NOMO-1 treated with DMSO at 0.1 percent for 48 hours (cell line): ENCODE measurements around the gene IL17RE.
"Not testable (repeated sequence)": the region's sequence is repeated elsewhere in the genome, so short reads cannot be mapped to it uniquely, and the experiment has no call there.

Source experiments
- DNase-seq: peaks from one replicate; lab custom pipeline; 2025; ENCODE audit not compliant: unreplicated experiment; lab: John Stamatoyannopoulos, UW

IL17RE gene

DNA sequence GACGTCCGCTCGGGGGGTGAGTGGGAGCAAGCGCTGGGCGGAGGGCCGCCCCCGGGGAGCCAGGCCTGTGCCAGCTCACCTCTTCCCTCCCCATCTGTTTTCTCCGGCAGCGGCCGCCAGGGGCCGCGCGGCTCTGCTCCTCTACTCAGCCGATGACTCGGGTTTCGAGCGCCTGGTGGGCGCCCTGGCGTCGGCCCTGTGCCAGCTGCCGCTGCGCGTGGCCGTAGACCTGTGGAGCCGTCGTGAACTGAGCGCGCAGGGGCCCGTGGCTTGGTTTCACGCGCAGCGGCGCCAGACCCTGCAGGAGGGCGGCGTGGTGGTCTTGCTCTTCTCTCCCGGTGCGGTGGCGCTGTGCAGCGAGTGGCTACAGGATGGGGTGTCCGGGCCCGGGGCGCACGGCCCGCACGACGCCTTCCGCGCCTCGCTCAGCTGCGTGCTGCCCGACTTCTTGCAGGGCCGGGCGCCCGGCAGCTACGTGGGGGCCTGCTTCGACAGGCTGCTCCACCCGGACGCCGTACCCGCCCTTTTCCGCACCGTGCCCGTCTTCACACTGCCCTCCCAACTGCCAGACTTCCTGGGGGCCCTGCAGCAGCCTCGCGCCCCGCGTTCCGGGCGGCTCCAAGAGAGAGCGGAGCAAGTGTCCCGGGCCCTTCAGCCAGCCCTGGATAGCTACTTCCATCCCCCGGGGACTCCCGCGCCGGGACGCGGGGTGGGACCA, 30.4 kb downstream of the IL17RE start:
- DNase-seq, result peak; percentile 72

DNA sequence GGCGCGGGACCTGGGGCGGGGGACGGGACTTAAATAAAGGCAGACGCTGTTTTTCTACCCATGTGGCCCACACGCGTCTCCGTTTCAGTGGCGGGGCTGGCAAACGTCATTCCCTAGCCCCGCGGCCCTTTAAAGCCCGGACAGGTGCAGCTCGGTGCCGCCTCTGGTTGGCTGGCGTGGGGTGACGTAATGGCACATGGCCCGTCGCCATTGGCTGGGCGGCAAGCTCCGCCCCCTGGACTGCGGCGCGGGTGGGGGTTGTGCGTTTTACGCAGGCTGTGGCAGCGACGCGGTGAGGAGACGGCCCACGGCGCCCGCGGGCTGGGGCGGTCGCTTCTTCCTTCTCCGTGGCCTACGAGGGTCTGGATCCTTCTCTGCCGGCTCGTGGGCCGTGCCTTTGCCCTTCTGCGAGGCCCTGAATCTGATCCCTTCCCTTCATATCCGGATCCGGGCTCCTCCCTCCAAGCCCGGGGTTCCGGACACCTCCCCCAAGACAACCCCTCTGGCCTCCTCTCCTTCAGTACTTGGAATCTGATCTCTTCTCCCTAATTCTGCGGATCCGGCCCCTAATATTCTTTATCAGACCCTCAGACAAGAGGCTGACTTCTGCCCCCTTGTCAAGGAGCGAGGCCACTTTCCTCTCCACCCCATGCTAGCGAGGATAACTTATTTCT, 31.1 kb downstream of the IL17RE start, which contains the start of gene CRELD1:
Gene CRELD1 (plus strand): TSS at position 274 of the 674 bp plus-strand sequence. CDS start 605 bp downstream, outside the sequence.
- peak; percentile 95 for DNase-seq

DNA sequence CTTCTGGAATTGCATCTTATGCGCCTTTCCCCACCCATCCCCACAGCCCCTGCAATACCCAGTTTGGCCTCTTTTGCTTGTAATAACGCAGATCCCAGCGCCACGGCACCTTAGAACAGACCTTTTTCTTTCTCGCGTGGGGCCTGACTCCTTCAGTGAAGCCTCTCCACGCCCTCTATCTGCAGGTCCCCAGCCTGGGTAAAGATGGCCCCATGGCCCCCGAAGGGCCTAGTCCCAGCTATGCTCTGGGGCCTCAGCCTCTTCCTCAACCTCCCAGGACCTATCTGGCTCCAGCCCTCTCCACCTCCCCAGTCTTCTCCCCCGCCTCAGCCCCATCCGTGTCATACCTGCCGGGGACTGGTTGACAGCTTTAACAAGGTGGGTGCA, 31.6 kb downstream of the IL17RE start:
- DNase-seq, result no peak

DNA sequence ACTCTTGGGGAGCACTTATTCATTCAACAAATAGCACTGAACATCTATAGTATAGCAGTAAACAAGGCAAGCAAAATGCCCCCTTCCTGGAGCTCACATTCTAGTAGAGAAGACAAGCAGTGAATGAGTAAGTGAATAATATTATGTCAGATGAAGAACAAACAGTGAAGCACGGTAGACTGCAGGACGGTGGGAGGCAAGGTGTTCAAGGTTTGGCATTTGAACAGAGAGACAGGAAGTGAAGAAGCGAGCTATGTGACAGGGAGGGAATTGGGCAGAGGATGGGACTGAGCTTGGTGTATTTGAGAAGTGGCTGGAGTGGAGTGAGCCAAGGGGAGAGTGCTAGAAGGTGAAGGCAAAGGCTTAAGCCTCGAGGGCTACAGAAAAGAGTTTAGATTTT, 32.3 kb downstream of the IL17RE start:
- no peak for DNase-seq

DNA sequence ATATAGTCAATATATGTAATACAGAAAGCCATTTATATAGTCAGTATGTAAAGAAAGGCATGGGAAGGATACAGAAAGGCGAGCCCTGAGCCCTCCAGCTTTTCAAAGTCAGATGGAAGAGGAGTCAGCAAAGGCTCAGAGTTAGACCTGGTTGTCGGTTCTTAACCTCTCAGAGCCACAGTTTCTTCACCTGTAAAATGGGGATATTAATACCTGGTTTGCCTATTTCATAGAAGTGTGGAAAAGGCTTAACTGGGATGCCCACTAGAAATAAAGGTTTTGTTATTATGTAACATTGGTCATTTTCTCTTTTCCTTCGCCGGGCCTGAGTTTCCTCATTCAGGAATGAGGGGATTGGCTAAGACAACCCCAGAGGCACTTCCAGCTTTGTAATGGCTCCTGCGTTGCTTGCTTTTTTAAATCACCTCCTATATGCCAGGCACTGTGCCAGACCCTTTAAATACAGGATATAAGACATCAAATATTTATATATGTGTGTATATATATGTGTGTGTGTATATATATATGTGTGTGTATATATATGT, 33.4 kb downstream of the IL17RE start:
- DNase-seq, result no peak

DNA sequence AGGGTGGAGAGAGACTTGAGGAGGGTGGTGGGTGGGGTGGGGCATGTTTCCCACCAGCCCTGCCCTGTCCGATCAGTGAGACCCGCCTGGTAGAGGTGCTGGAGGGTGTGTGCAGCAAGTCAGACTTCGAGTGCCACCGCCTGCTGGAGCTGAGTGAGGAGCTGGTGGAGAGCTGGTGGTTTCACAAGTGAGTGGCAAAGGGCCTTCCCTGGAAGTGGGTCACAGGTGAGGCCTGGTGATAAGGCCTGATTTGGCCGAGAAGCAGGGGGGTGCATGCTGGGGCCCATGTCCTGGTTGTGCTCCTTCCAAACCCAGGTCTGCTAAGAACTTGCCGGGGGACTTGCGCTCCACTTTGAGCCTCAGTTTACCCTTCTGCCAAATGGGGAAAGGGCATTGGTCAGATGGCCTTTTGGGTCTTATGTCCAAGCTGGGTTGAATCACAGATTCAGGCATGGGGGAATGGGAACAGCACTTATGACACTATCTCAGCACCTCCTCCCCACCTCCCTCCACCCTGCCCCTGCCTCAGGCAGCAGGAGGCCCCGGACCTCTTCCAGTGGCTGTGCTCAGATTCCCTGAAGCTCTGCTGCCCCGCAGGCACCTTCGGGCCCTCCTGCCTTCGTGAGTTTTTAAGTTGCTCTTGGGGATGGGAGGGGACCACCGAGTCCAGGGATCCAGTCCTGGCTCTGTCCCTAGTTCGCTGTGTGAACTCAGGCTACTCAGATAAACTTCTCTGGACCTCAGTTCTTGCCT, 35.0 kb downstream of the IL17RE start:
- no peak for DNase-seq

DNA sequence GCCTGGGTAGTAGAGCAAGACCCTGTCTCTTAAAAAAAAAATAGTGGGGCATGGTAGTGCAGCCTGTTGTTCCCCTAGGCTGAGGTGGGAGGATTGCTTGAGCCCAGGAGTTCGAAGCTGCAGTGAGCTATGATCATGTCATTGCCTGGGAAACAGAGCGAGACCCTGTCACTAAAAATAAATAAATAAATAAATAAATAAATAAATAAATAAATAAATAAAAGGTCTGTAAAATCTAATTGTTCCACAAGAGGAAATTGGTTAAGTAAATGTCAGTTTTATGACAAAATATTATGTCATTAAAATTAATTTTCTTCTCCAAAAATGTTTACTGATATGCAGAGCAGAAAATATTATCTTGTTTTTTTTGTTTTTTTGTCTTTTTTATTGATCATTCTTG, 36.3 kb downstream of the IL17RE start:
- no peak for DNase-seq

DNA sequence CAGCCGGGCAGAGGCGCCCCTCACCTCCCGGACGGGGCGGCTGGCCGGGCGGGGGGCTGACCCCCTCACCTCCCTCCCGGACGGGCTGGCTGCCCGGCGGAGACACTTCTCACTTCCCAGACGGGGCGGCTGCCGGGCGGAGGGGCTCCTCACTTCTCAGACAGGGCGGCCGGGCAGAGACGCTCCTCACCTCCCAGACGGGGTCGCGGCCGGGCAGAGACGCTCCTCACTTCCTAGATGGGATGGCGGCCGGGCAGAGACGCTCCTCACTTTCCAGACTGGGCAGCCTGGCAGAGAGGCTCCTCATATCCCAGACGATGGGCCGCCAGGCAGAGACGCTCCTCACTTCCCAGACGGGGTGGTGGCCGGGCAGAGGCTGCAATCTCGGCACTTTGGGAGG, 37.3 kb downstream of the IL17RE start:
- not testable (repeated sequence) for DNase-seq

DNA sequence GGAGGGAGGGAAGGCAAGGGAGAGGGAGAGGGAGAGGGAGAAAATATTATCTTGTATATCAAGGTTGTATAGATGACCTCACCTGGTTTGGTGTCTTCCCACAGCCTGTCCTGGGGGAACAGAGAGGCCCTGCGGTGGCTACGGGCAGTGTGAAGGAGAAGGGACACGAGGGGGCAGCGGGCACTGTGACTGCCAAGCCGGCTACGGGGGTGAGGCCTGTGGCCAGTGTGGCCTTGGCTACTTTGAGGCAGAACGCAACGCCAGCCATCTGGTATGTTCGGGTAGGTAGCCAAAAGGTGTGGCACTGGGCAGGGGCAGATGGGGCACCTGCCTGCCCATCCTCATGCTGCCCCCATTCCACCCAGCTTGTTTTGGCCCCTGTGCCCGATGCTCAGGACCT, 38.1 kb downstream of the IL17RE start:
- no peak for DNase-seq

DNA sequence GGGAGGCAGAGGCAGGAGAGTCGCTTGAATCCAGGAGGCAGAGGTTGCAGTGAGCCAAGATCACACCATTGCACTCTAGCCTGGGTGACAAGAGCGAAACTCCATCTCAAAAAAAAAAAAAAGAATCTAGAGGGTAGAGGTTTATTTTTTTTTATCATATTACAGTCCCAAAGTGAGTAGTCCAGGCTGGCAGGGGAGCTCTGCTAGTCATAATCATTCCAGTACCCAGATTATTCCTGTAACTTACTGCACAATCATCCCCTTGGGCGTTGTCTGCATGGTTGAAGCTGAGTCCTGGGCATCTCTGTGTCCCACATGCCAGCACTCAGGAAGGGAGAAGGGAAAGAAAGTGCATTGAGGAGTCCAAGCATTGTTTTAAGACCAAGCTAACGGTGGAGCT, 39.5 kb downstream of the IL17RE start:
- no peak for DNase-seq

DNA sequence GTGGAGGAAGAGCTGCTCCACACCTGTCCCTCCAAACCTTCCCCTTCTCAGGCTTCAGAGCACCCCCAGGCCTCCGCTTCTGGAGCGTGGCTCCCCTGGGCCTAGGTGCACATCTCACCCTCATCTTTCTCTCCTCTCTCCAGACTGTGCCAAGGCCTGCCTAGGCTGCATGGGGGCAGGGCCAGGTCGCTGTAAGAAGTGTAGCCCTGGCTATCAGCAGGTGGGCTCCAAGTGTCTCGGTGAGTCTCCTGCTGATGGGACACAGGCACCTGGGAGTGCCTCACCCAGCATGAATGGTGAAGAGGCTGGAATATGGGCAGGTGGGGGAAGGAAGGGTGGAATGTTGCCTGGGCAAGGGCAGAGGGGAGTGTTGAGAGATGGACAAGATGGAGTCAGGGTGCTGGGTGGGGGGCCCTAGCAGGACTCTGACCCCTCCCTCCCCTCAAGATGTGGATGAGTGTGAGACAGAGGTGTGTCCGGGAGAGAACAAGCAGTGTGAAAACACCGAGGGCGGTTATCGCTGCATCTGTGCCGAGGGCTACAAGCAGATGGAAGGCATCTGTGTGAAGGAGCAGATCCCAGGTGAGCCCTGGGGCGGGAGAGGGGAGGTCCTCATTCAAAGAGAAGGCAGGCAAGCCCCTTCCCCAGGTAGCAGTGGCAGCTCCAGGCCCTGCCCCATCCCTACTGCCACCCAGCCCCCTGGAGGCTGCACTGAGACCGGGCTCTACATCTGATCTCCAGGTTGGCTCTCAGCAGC, 40.5 kb downstream of the IL17RE start:
- DNase-seq, result no peak

DNA sequence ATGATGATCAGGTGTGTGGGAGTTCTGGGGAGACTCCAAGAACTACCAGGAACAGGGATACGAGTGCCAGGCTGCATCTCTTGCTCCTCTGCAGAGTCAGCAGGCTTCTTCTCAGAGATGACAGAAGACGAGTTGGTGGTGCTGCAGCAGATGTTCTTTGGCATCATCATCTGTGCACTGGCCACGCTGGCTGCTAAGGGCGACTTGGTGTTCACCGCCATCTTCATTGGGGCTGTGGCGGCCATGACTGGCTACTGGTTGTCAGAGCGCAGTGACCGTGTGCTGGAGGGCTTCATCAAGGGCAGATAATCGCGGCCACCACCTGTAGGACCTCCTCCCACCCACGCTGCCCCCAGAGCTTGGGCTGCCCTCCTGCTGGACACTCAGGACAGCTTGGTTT, 41.6 kb downstream of the IL17RE start:
- DNase-seq, result no peak

DNA sequence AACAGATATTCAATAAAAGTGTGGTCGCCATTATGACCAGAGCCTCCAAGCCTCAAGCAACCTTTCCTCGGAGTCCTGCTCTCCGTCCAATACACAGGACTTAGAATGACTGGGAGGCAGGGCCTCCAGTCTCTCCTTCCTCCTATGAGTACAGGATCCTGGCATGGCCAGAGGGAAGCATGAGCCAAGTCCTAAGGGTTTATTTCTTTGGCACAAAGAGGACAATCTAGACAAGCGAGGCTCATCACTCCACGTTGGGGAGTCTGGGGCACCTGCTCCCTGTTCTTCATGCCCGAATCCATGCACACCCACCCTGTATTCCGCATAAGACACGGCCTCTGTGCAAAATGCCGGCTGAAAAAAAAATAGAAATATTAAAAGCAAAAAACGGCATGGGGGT, 42.7 kb downstream of the IL17RE start:
- DNase-seq, result no peak

DNA sequence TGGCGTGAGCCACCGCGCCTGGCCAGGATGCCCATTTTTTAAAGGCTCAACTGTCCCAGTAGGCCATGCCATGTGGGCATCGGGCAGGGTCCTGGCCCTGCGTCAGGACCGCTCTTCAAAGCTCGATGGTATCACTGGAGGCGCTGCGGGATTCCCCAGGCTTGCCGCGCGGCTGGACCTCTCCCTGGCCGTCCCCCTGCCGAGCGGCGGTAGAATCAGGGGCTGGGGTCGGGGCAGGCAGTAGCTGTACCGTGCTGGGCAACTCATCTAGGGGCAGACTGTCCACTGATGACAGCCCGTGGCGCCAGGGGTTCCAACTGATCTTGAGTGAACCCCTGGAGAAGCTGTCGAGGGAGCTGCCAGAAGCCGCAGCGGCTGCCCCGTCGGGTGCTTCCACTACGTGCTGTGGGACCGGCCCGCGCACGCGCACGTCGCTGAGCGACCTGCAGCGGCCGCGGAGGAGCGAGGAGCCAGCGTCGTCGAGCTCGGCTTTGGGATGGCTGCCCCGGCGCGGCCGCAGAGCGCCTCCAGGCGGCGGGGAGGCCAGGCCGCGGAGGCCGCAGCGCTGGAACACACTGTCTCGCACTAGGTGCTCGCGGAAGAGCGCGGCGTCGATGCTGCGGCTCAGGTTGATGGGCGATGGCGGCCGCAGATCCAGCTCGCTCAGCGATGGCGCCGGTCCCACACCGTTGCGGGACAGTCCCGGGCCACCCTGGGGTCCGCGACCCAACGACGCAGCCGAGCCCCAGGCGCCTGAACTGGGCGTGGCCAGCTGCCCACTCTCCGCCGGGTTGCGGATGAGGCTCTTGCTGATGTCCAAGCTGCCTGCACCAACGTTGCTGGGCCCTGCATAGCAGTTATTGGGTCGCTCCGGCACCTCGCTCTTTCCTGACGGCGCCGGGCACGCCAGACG, 43.7 kb downstream of the IL17RE start:
- no peak for DNase-seq

DNA sequence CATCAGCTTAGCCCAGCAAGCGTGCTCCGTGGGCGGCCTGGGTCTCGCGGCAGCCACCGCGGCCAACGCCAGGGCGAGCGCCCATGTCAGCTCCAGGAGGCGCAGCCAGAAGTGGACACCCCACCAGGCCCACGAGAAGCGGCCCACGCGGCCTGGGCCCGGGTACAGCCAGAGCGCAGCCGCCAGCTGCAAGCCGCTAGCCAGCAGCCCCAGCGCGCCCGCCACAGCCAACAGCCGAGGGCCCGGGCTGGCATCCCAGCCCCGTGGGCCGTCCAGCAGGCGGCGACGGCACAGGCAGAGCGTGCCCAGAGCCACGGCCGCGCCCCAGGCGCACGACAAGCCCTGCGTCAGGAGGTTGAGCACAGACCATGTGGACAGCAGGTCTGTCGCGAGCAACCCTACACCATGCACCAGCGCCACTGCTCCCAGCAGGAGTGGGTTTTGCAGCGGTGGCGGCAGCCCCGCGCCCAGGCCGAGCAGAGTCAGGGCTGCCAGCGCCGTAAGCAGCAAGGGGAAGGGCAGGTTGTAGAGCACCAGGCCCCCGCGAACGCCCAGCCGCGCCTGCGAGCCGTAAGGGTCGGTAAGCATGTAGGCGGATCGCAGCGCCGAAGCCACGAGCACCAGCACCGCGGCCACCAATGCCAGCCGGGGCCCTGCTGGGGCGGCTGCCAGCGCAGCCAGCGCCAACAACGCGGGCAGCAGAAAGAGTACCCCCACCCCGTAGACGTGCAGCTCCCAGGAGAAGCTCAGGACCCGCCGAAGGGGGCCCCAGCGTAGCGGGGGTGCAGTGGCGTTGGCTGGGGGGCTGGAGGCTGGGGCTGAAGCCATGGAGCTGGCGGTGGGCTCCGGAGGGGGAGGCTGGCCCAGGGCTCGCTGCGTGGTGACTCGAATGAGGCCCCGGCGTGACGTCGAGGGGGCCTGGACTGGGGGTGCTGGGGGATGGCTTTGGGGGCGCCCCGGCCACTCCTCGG, 44.7 kb downstream of the IL17RE start:
- no peak for DNase-seq

DNA sequence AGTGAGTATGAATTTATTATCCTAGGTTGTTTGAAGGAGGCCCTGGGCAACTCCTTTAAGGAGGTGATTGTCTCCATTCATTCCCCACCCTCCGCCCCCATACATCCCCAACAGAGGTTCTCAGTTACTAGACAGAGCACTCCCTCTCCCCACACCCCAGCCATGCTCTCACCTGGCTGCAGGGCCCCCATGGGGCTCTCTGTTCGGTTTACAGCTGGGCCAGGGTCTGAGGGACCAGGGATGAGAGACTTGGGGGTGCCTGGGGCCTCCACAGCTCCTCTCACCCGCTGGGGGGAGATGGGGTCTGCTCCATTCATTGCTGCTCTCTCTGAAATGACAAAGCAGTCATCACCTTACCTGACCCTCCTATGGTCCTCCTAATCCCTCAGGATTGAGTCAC, 45.9 kb downstream of the IL17RE start:
- no peak for DNase-seq

DNA sequence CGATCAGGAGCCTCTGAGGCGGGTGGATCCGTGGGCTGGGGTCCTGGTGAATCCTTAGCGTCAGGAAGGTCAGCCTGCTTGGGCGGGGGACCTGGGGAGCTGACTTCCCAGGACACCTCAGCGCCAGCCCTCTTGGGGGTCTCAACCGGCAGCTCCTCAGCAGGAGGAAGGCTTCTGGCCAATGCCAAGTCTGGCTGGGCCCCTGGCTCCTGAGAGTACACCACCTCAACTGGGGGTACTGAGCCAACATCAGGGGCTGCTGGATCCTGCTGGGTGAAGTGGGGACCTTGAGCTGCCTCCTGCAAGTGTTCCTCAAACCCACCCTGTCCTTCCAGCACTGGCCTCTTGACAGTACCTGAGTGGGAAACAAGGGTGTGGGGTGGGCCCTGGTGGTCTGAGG, 46.5 kb downstream of the IL17RE start:
- DNase-seq, result no peak

DNA sequence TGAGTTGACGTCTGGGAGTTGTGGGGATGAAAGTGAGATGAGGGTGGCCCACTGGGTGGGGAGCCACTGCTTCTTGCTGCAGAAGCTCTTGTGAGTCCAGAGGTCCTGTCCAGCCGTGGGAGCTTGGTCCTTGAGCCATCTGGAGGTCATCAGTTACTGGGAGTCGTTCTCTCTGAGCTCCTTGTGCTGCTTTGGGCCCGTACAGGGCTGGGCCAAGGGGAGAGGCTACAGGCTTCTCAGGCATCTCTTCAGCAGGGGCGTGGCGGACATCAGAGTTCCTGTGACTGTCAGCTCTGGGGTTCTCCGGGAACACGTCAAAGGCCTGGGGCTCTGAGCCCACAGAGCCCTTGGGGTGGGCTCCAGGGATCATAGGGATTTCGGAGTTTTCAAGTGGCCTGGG, 47.0 kb downstream of the IL17RE start:
- DNase-seq, result no peak

DNA sequence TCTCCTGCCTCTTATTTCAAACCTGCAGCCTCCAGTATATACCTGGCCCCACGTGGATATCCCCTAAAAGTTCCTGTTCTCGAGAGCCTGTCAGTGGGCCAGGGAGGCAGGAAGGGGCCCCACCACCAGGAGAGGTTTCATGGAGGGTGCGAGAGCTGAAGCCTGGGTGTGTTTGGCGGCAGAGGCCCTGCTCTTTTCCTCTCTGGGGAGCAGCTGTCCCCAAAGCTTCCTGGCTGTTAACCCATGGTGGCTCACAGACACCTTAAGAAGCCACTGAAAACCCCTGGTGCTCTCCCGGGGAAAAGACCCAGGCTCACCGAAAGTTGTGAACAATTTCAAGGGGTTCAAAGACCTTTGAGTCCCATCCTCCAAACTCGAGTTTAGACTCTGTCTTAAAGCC, 48.5 kb downstream of the IL17RE start:
- no peak for DNase-seq
